ENCODE results near the gene AFF4. TPM values are rescaled to one million over a fixed set of nuclear protein-coding genes. Genes with fewer than 3 reads are reported as not detected.

AFF4 gene
- total RNA-seq, 1 donor from 2014 or later = 69.9 TPM

DNA sequence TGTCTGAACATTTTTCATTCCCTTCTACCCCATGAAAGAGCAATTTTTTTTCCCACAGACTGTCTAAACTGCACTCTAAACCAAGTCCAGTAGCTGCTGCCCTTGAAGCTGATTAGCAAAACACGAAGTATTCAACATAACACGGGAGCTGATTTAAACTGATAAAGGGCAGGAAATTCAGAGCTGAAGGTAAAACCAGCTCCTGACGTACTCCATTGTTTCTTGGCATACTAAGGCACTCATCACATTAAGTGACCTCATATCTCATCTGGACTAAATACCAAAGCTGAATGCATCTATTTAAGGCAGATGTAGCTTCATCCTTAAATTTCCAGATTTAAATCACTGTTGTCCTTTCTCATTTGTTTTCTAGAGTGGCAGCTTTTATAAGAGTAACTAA, 109.1 kb downstream of the AFF4 start:
- Mint-ChIP-seq H3K27ac (no peak overlapping the region), H3K4me3 (no peak overlapping the region), H3K36me3 (no peaks in the 10 kb centered on the region), H3K4me1 (ENCODE audit: unreplicated experiment) (peaks cover 4% of the 10 kb centered on the region), H3K9me3 (no peaks in the 10 kb centered on the region), H3K27me3 (peaks cover 2% of the 10 kb centered on the region)
- no peak for DNase-seq (ENCODE audit: extremely low spot score, unreplicated experiment)
- TF ChIP-seq, protein P1, sequence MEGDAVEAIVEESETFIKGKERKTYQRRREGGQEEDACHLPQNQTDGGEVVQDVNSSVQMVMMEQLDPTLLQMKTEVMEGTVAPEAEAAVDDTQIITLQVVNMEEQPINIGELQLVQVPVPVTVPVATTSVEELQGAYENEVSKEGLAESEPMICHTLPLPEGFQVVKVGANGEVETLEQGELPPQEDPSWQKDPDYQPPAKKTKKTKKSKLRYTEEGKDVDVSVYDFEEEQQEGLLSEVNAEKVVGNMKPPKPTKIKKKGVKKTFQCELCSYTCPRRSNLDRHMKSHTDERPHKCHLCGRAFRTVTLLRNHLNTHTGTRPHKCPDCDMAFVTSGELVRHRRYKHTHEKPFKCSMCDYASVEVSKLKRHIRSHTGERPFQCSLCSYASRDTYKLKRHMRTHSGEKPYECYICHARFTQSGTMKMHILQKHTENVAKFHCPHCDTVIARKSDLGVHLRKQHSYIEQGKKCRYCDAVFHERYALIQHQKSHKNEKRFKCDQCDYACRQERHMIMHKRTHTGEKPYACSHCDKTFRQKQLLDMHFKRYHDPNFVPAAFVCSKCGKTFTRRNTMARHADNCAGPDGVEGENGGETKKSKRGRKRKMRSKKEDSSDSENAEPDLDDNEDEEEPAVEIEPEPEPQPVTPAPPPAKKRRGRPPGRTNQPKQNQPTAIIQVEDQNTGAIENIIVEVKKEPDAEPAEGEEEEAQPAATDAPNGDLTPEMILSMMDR (conservative IDR thresholded peaks at IDR 0.05) = no peak

DNA sequence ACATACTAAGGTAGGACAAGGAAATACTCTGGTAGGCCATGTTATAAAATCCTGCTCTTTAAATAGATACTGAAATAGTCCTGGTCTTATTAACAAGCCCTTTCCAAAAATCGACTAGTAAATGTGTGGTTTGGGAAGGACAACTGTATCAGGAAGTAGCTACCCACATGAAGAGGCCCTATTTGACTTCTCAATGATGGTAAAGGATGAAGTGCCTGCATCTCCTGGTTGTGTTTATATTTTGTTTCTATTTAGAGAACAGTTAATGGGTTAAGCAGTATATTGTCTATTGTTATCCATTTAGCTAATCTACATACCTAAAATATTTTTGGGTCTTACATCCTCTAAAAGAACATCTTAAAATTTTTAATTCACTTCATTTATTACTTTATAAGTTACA, 109.6 kb downstream of the AFF4 start:
- Mint-ChIP-seq H3K27me3 (peaks cover 5% of the 10 kb centered on the region), H3K4me3 (no peak overlapping the region), H3K36me3 (no peaks in the 10 kb centered on the region), H3K9me3 (no peaks in the 10 kb centered on the region), H3K27ac (no peak overlapping the region), H3K4me1 (ENCODE audit: unreplicated experiment) (peaks cover 4% of the 10 kb centered on the region)
- TF ChIP-seq, protein P1 (conservative IDR thresholded peaks at IDR 0.05) = no peak
- DNase-seq (ENCODE audit: extremely low spot score, unreplicated experiment) = no peak

DNA sequence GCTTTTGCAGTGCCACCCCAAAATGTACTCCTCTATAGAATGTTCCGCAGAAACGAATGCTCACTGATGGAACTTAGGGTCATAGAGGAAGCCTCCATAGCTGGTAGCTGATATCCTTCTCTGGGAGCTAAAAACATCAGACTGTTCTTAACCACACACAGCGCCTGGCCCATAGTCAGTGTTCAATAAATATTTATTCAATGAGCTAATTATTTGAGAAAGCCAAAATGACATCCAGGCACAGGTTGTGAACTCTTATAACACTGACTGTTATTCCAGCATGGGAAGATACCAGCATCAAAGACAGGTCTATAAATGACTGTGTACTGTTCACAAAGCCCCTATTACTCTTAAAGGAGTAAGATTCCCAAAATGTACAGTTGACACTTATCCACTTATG, 110.1 kb downstream of the AFF4 start:
- peaks cover 4% of the 10 kb centered on the region for H3K4me1 Mint-ChIP-seq (ENCODE audit: unreplicated experiment)
- H3K9me3 Mint-ChIP-seq = no peaks in the 10 kb centered on the region

DNA sequence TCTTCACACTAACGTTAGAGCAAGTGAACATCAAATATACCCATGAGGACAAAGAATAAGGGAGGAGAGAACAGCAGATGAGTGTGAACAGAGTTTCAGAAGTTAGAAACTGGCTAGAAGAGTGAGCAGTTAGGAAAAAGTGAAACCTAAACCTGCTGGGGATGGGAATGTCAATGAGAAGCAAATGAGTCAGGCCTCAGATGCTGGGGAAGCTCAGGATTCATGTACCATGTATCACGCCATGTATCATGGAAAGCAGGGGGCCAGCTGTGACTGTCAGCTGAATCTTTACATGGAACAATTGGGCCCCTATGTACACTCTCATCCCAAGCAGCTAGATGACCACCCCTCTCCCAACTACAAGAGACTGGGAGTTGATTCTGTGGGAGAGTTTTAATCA, 113.4 kb downstream of the AFF4 start:
- no peak for DNase-seq (ENCODE audit: extremely low spot score, unreplicated experiment)
- Mint-ChIP-seq H3K36me3 (no peaks in the 10 kb centered on the region), H3K9me3 (no peaks in the 10 kb centered on the region), H3K27ac (no peak overlapping the region), H3K4me3 (no peak overlapping the region), H3K4me1 (ENCODE audit: unreplicated experiment) (peaks cover 4% of the 10 kb centered on the region), H3K27me3 (peaks cover 2% of the 10 kb centered on the region)
- TF ChIP-seq, protein P1 (conservative IDR thresholded peaks at IDR 0.05) = no peak

More for the DNA sequence above, 110.1 kb downstream of the AFF4 start:
- Mint-ChIP-seq H3K27ac (no peak overlapping the region), H3K27me3 (peaks cover 2% of the 10 kb centered on the region), H3K4me3 (no peak overlapping the region), H3K36me3 (no peaks in the 10 kb centered on the region)
- DNase-seq (ENCODE audit: extremely low spot score, unreplicated experiment) = no peak
- TF ChIP-seq, protein P1 (conservative IDR thresholded peaks at IDR 0.05) = no peak

DNA sequence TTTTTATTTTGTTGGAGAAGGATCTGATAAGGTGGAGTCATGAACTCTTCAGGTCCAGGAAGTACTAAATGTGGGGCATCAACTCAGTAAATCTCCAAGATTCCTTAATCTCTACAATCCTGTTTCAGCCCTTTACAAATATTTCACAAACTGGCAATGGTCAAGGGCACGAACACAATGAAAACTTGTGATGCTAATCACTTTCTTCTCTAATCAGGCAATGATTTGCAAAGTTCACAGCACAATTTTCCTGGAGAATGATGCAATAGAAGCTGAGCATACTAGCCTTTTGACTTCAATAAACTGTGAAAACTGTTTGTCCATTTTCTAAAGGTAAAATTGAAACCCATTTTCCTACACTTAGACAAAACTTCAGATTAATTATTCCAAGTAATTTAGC, 114.1 kb downstream of the AFF4 start:
- Mint-ChIP-seq H3K27ac (no peak overlapping the region), H3K4me3 (no peak overlapping the region), H3K27me3 (peaks cover 2% of the 10 kb centered on the region), H3K4me1 (ENCODE audit: unreplicated experiment) (peaks cover 3% of the 10 kb centered on the region), H3K36me3 (no peaks in the 10 kb centered on the region), H3K9me3 (no peaks in the 10 kb centered on the region)
- TF ChIP-seq, protein P1 (conservative IDR thresholded peaks at IDR 0.05) = no peak
- DNase-seq (ENCODE audit: extremely low spot score, unreplicated experiment) = no peak

DNA sequence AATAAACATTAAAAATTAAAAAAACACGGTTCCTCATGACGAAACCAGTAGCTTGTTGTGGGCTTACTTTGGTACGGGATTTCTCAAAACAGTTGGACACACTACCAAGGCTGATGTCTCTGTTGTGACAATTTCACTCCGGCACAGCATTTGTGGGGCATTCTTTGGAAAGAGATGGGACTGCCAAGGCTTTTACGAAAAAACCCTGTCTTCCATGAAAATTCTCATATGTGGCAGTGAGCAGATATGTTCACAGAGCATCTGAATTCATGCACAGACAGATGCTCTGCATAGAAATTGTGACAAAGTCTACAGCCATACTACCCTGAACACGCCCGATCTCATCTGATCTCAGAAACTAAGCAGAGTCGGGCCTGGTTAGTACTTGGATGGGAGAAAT, 115.2 kb downstream of the AFF4 start:
- Mint-ChIP-seq H3K27ac (no peak overlapping the region), H3K9me3 (no peaks in the 10 kb centered on the region), H3K27me3 (peaks cover 2% of the 10 kb centered on the region), H3K4me3 (no peak overlapping the region), H3K36me3 (no peaks in the 10 kb centered on the region), H3K4me1 (ENCODE audit: unreplicated experiment) (no peaks in the 10 kb centered on the region)
- TF ChIP-seq, protein P1 (conservative IDR thresholded peaks at IDR 0.05) = no peak
- no peak for DNase-seq (ENCODE audit: extremely low spot score, unreplicated experiment)
